Breast epithelium (tissue), 3 donors: ENCODE data around the gene TCEAL1.
"Not testable (repeated sequence)": the region's sequence is repeated elsewhere in the genome, so short reads cannot be mapped to it uniquely, and the experiment has no call there.

Source experiments
- POLR2AphosphoS5 ChIP-seq, 3 donors: sonication (generic); formaldehyde crosslinking; IDR thresholded peaks; one replicate each; pipeline ENCODE4 v1.6.1; 2017; ENCODE audit warnings: antibody characterized with exemption in 3 of 3
- TF ChIP-seq, protein P1 (sequence below), 3 donors: fragments of 450-650 bp; IDR thresholded peaks; one replicate each; pipeline ENCODE4 v1.5.1; 2016 to 2017; ENCODE audit warnings: antibody characterized with exemption in 3 of 3, mild to moderate bottlenecking in 3 of 3, moderate library complexity in 3 of 3

DNA sequence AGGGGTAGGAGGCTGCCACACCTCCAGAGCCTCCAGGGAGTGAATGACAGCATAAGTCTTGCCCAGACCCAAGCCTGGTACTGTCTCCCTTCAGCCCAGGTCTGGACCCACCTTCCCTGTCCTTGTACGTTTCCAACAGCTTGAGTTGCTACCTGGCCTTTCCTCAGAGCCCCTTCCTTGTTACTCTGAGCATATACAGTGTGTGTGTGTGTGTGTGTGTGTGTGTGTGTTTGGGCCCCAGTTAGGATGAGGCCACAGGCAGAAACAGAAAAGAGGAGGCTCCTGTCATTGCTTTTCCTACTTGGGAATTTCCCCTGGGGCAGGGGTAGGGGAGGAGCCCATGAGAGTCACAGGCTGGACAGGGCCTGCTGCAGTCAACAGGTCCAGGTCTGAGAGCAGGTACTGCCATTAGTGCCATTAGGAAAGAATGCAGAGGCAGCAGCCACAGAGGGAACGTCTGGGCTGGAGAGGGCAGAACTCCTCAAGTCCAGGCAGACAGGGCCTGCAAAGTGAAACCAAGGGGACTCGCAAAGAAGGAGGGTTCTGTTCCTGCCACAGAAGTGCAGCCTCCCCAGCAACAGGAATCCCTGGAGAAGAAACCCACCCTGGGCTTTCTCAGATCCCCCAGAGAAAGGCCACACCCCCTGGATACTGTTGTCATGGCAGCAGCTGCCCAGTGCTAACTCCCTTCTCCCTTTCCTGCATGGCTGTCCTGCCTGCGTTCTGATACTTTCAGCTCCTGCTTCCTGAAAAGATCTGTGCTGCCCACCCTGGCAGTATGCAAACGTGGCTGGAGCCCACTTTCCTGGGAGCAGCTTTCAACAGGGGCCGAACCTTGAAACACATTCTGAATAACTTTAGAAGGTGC, 9.9 kb downstream of the TCEAL1 start:
- TF ChIP-seq, protein P1, sequence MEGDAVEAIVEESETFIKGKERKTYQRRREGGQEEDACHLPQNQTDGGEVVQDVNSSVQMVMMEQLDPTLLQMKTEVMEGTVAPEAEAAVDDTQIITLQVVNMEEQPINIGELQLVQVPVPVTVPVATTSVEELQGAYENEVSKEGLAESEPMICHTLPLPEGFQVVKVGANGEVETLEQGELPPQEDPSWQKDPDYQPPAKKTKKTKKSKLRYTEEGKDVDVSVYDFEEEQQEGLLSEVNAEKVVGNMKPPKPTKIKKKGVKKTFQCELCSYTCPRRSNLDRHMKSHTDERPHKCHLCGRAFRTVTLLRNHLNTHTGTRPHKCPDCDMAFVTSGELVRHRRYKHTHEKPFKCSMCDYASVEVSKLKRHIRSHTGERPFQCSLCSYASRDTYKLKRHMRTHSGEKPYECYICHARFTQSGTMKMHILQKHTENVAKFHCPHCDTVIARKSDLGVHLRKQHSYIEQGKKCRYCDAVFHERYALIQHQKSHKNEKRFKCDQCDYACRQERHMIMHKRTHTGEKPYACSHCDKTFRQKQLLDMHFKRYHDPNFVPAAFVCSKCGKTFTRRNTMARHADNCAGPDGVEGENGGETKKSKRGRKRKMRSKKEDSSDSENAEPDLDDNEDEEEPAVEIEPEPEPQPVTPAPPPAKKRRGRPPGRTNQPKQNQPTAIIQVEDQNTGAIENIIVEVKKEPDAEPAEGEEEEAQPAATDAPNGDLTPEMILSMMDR (IDR thresholded peaks at IDR 0.05): not testable (repeated sequence)
- TF ChIP-seq POLR2AphosphoS5 (IDR thresholded peaks at IDR 0.05): not testable (repeated sequence)
